Ramos (cell line): ENCODE results near the gene EVC2.

Experiments
- in situ Hi-C: fragments of 300-500 bp; cut with MboI; formaldehyde crosslinking; loops from one replicate; pipeline ENCODE4 v1.14.3; 2022; ENCODE audit warnings: low sequenced_read_pairs; ENCODE audit not compliant: unreplicated experiment

The EVC2 gene

DNA sequence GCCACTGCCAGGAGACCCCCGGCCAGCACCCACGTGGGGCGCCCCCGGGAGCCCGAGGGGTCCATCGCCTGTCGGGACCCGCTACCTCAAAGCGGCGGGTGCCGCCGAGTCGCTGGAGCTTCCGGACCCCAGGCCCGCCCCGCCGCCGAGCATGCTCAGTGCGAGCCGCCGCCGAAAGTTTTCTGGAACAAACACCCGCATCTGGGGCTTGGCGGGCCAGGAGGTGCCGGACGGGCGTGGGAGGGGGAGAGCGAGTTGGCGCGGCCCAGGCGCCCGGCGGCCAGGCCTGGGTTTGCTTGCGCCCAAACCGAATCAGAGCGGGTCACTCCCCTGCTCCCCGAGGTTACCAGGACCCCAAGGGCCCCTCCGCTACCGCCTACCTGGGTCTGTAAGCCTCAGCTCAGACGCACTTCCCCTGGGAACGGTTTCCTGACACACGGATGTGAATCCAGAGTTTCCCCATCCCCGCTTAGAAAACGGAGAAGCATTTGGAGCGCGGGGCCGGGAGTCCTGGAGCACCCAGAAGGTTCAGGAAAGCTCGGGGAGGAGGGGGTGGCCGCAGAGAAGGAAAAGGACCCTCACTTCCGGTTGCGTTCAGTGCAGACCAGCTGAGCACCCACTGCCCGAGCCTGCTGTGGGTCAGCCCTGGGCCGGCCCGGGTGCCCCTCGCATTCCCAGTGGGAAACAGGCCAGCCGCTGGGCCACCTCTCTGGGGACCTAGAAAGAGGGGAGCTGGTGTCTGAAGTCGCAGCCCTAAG is at the start of gene EVC2:
Gene EVC2 (minus strand): TSS at position 111 of the 758 bp plus-strand sequence. CDS start 46 bp downstream, at position 65.
- in situ Hi-C loops: no loop called here

GRCh38 chr4:5757954-5758353 is 49.6 kb upstream of the EVC2 start:
- in situ Hi-C loops: no loop called here

DNA sequence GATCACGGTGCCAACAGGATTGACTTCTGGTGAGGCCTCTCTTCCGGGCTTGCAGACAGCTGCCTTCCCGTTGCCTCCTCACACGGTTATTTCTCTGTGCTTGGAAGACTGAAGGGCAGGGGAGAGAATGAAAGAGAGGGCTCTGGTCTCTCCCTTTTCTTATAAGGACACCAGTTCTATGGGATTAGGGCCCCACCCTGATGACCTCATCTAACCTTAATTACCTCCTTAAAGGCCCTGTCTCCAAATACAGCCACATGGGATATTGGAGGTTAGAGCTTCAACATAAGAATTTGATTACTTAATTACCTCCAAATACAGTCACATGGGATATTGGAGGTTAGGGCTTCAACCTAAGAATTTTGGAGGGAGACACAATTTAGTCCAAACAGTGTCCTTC is 49.2 kb upstream of the EVC2 start:
- in situ Hi-C loops: no loop called here

DNA sequence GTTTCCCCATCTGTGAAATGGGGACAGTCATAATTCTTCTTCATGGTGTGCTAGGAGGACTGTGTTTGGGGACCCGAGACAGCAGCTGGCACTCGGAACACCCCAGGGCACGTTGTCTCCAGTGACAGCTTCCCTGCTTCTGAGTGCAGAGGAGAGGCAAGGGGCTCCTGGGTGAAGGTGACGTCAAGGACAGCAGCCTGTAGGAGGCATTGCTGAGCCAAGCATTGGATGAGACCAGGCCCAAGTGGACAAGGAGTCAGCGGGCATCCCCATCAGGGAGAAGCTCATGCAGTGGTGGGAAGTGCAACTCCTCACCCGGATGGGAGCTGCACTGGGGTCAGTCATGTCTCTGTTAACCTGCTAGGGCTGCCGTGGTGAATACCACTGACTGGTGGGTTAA is 48.7 kb upstream of the EVC2 start:
- in situ Hi-C loops: no loop called here

DNA sequence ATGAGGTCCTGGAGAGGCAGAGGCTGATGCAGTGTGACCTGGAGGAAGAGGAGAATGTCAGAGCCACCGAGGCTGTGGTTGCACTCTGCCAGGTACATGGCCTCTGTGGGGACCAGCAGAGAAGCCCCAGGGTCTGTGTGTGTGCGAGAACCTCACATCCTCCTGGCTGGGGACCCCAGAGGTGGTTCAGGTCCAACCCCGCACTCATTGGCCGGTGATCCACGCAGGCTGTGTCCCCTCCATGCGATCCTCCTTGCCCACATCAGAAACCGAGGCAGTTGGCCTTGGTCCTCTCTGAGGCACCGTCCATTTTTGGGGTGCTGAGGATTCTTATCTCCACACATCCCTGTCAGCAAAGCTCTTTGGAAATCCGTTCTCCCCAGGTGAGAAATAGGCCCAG is 47.9 kb upstream of the EVC2 start:
- in situ Hi-C loops: no loop called here

- in situ Hi-C loops: no loop called here
Observed at GRCh38 chr4:5755679-5756078, 47.3 kb upstream of the EVC2 start.

GRCh38 chr4:5755161-5755560 is 46.8 kb upstream of the EVC2 start:
- in situ Hi-C loops: no loop called here

GRCh38 chr4:5754529-5754881 is 46.1 kb upstream of the EVC2 start:
- in situ Hi-C loops: no loop called here

GRCh38 chr4:5753766-5754528 is 45.6 kb upstream of the EVC2 start:
- in situ Hi-C loops: no loop called here

DNA sequence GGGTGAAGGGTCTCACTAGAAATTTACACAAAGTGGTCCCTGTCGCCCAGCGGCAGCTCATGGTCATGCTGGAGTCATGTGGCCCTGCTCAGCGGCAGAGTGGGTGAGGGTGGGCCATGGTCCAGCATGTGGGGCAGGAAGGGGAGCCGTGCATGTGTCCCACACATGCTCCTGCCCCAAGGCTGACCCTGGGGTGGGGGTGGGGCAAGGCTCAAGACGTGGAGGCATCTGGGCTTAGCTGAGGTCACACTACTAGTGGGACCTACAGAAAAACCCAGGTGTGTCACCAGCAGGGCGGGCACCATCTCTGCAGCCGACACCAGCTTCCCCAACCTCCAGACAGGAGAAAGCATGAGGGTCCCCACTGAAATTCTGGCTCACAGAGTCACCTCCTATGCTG is 45.0 kb upstream of the EVC2 start:
- in situ Hi-C loops: no loop called here

DNA sequence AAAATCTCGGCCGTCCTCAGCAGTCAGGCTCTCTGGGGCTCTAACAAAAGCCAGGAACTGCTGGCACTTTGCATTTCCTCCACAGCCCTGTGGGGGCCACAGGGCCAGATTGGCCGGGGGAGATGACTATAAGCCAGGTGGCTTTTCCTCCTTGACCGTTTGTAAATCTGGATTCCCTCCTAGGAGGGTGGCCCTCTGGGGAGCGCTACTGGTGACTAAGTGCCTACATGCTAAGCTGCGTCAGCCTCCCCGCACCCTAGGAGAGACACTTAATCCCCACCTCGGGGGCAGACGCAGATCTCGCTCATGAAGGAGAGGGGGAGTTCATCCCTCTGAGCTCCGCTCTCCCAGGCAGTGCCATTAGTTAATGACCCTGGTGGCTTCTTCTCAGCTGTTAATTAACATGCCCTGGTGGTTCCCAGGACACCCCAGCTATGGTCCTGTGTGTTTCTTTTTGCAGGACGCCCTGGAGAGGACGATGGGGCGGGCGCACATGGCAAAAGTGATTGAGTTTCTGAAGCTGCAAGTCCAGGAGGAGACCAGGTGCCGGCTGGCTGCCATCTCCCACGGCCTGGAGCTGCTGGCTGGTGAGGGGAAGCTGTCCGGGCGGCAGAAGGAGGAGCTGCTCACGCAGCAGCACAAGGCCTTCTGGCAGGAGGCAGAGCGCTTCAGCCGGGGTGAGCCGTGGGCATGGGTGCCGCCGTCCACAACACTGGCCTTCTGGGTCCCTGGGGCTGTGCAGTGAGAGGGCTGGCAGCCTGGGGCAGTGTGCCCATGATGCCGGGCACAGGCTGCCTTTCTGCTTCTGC is 44.2 kb upstream of the EVC2 start:
- in situ Hi-C loops: no loop called here

DNA sequence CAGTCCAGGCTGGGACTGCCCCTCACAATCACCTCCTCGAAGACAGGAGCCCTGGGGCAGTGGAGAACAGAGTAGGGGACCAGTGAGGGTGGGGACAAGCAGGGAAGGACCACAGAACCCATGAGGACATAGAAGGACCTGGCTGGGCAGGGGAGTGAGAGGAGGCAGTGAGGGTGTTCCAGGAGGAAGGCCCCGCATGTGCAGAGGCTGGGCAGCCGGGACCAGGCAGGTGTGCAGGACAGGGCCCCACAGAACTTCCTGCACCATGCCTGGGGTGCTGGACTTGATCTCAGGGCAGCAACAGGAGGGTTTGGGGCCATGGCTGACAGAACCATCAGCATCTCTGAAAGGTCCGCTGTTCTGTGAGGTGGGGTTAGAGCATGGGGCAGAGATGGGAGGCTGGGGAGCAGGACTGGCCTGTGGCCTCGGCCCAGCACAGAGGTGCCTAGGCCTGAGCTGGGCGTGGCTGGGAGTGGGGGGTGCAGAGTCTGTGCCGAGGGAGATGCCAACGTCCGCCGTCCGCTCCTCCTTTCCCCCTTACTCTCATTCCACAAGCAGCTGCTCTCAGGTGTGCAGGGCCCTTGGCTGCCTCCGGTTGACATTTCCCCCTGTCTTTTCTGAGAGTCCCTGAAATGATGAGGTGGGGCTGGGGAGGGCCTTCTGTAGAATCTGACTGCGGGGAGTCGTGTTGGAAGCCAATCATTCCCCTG is 43.5 kb upstream of the EVC2 start:
- in situ Hi-C loops: no loop called here

DNA sequence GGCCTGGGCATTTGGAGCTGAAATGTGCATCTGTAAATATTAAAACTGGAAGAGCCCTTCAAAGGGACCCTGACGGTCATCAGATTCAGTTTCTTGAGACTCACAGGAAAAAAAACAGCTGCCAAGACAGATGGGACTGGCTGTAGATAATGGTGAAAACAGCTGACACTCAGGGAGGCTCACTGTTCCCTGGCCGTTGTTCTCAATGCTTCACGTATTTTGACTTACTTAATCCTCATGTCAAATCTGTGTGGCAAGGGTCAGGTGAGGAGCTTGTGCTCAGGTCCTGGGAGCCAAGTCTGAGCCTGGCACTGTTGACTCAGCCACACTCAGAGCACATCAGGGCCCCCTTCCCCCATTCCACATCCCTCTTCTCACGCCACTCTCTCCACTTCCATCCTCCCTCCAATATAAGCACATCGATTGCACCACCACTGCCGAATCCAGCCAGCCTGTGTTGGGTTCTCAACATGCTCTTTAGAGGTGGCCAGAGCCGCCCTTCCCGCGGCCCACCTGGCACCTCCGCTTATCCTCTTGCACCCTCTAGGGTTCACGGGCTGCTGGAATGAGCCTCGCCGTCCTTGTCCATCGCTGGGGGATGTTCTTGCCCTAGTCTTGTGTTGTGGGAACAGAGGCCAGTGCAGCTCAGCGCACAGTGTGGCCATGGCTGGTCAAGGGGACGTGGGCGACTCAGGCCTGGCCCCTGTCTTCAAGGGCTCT is 42.7 kb upstream of the EVC2 start:
- in situ Hi-C loops: no loop called here

GRCh38 chr4:5750052-5750945 is 41.9 kb upstream of the EVC2 start:
- in situ Hi-C loops: no loop called here

GRCh38 chr4:5749568-5749967 is 41.2 kb upstream of the EVC2 start:
- in situ Hi-C loops: no loop called here

GRCh38 chr4:5747738-5748375 is 39.5 kb upstream of the EVC2 start:
- in situ Hi-C loops: no loop called here

DNA sequence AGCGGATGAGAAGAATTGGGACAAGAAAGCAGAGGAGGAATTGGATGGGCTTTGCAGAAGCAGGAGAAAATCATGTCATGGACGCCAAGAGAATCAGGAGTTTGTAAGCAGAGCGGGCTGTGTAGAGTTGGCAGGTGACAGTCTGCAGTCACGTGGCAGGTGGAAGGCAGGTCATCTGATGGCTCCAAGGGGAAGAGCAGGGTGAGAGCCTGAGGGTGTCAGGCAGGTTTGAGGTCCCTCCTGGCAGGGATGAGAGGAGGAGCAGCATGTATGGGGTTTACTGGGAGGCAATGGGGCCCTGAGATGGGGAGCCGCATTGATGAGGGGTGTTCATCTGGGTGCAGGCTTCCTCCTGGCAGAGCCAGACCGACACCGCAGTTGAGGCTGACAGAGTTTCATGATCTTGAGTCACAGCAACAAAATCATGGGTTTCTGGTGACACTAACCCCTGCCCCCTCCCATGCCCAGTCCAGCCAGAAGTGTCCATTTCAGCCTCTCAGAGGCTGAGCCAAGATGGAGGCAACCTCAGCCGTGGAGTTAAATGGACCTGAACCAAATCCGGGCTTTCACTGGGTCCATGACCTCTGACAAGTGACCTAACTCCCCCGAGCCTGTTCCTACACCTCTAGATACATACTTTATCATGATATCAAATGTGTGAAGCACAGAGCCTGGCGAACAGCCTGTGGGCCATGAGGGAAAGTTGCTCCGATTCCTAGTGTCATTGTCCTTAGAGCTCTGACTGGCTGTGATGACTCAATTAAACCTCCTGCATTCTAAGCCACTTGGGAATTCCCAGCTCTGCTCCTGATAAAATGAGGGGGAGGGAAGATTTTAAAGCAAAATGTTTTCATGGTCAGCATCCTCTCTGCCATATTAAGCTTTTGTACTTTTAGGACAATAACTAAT is 38.7 kb upstream of the EVC2 start:
- in situ Hi-C loops: no loop called here
